Pancreas (tissue), 10 donors: ENCODE measurements around the gene RNF5. TPM values are rescaled to one million over a fixed set of nuclear protein-coding genes. Genes with fewer than 3 reads are reported as not detected.

Experiments
- ATAC-seq, 4 donors: fragments of 200-7000 bp; cut with Tn5 transposase; one replicate each; pipeline versions ENCODE4 v1.8.0 to v1.9.1; 2020; ENCODE audit warnings: mild to moderate bottlenecking in 4 of 4, moderate library complexity in 4 of 4
- DNase-seq, 6 donors: peaks; one replicate each; pipeline ENCODE4 v3.0.0-alpha.2; 2020
- FAIRE-seq: peaks from 2 replicates; lab custom pipeline; 2012; peaks lifted over from hg19 to GRCh38; lab: Jason Lieb, UNC
- H3K27ac ChIP-seq, 4 donors: fragments of 200-600 bp; sonication (generic); 1 replicate in 3 of 4; 2 replicates in 1 of 4; pipeline versions ENCODE4 v1.5.0 to v1.8.0; 2020
- H3K27me3 ChIP-seq, 4 donors: fragments of 200-600 bp; one replicate each; pipeline ENCODE4 v1.8.0; 2021
- H3K36me3 ChIP-seq, 3 donors: fragments of 200-600 bp; sonication (generic) in 1 of 3; one replicate each; pipeline versions ENCODE4 v1.5.0 to v1.8.0; 2020 to 2021
- H3K4me1 ChIP-seq, 3 donors: fragments of 200-600 bp; one replicate each; pipeline ENCODE4 v1.8.0; 2021
- H3K4me3 ChIP-seq, 4 donors: fragments of 200-600 bp; sonication (generic) in 2 of 4; one replicate each; pipeline versions ENCODE4 v1.5.0 to v1.8.0; 2020 to 2021
- H3K9me3 ChIP-seq, 4 donors: fragments of 200-600 bp; one replicate each; pipeline ENCODE4 v1.8.0; 2021
- CTCF ChIP-seq, 4 donors: fragments of 200-600 bp; sonication (generic) in 3 of 4; IDR thresholded peaks; one replicate each; pipeline versions ENCODE4 v1.5.0 to v1.8.0; 2021; ENCODE audit warnings: antibody characterized with exemption in 4 of 4
- WGBS, 2 donors: extraction: QIAGEN DNeasy Blood & Tissue Kit; methylation state at CpG; one replicate each; pipeline ENCODE4 v1.1.7; 2013; 5-methylcytosine and 5-hydroxymethylcytosine counted together
- intact Hi-C, 3 donors: fragments of 100-400 bp; cut with DNase I; formaldehyde crosslinking; loops; one replicate each; pipeline versions ENCODE4 v1.11.1 to v1.14.2; 2022
- polyA plus RNA-seq, 2 donors: library from polyadenylated mRNA; stranded (reverse); fragments of 200-250 nt; gene quantifications; one replicate each; pipeline ENCODE4 v1.2.3, GENCODE V29; 2013
- total RNA-seq, 6 donors: library from RNA; stranded (reverse); fragmentation: NEBNext Ultra II Directional in 4 of 6; extraction: Animal tissue kit (Norgen Biotek cat#: 25700) in 4 of 6; gene quantifications; one replicate each; pipeline versions ENCODE4 v1.2.1 to v1.2.4, GENCODE V29; 2021 to 2023
- donor health status: healthy with polysubstance abuse.
- donor health status: DM: no; HTN: no; CAD: no; lungs with moderate emphysema.
- donor health status: DM: no; HTN: no; CAD: no.
- donor health status: control.
- donor health status: control.
- donor health status: Bipolar disorder and iron deficiency.
- donor health status: DM: yes; HTN: yes; CAD: no.
- donor health status: DM: no; HTN: no; CAD: no.
- donor health status: DM: no; HTN: no; CAD: no.
- donor health status: DM: yes; HTN: yes; CAD: no.

RNF5 gene
- total and polyA plus RNA-seq, 8 donors = 16.1 to 41.4 (median 25.8) TPM

DNA sequence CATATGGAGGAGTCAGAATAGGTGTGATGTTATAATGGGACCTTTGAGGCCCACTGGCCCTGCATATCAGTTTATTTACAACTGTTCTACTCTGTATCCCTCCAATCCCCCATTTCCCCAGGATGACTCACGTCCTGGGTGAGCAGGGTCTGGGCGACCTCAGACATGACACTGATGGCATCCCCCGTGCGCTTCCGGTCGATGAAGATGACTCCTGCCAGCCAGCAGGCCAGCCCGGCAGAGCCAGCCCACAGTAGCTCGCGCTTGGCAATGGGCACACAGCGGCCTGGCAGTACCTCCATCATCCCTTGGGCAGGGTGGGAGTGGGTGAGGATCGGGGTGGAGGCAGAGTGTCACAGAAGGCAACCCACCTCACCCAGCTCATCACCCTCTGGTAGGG, 7.9 kb upstream of the RNF5 start:
- TF ChIP-seq CTCF (IDR thresholded peaks at IDR 0.05) = no peak
- H3K27me3 ChIP-seq = no peaks in the 10 kb centered on the region
- H3K27ac ChIP-seq = no peak overlapping the region
- no peak for FAIRE-seq
- H3K36me3 ChIP-seq = no peaks in the 10 kb centered on the region
- peaks cover 5 to 11% (median 6%) of the 10 kb centered on the region in 3 donors for H3K4me1 ChIP-seq
- intact Hi-C loops = no loop called here
- peak in 1 of 6 donors; percentile 45 for DNase-seq
- H3K4me3 ChIP-seq = no peak overlapping the region
- no peak for ATAC-seq
- no peaks in the 10 kb centered on the region for H3K9me3 ChIP-seq
- WGBS, 2 donors = 96 to 97% methylated on average over 11 of the region's 11 CpGs

DNA sequence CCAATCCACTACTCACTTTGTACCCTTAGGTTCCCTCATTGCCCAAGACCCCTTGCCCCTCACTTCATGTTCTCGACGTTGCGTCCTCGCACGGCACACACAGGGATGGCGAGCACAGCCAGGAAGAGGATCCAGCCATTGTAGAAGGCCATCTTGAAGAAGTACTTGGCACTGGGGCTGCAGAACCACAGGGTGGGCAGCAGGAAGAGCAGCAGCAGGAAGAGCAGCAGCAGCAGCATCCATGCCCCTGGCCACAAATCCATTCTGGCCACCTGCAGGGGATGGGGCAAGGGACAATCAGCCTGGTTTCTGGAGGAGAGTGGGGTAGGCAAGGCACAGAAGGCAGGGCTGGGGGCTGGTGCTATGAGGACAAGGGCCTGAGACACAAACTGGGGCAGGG, 7.0 kb upstream of the RNF5 start:
- no peaks in the 10 kb centered on the region for H3K27me3 ChIP-seq
- H3K4me1 ChIP-seq = peaks cover 5 to 13% (median 9%) of the 10 kb centered on the region in 3 donors
- FAIRE-seq (no peak), ATAC-seq (no peak), DNase-seq (peak in 1 of 6 donors; percentile 27)
- no peaks in the 10 kb centered on the region for H3K9me3 ChIP-seq
- no peak overlapping the region for H3K4me3 ChIP-seq
- TF ChIP-seq CTCF (IDR thresholded peaks at IDR 0.05) = no peak
- intact Hi-C loops = no loop called here
- no peak overlapping the region for H3K27ac ChIP-seq
- 88 to 93% methylated on average over 6 of the region's 6 CpGs for WGBS, 2 donors
- no peaks in the 10 kb centered on the region for H3K36me3 ChIP-seq

GRCh38 chr6:32173051-32173727, 5.0 kb upstream of the RNF5 start:
- Histone ChIP-seq H3K9me3 (no peaks in the 10 kb centered on the region), H3K27ac (no peak overlapping the region), H3K4me3 (no peak overlapping the region), H3K4me1 (peaks cover 16 to 20% (median 19%) of the 10 kb centered on the region in 3 donors), H3K36me3 (no peaks in the 10 kb centered on the region), H3K27me3 (no peaks in the 10 kb centered on the region)
- intact Hi-C loops = no loop called here
- no peak for ATAC-seq
- FAIRE-seq = no peak
- TF ChIP-seq CTCF (IDR thresholded peaks at IDR 0.05) = no peak
- no peak for DNase-seq
- WGBS, 2 donors = 77% methylated on average over 4 of the region's 4 CpGs

DNA sequence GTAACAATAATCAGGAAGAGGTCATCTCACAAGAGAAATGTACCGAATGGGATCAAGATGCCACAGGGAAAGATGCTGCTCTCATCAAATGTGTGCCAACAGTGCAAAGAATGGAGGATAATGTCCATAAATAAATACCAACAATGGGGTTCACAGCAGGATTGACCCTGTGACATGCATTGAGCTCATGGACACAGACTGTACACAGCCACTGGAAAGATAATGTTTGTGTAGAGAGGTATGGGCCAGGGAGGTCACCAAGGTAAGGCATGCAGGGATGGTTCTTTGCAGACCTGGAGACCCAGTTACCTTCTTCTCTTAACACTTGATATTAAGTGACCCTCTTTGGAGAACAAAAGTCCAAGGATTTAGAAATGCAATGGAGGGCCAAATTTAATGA, 3.8 kb upstream of the RNF5 start:
- Histone ChIP-seq H3K9me3 (no peaks in the 10 kb centered on the region), H3K4me3 (no peak overlapping the region), H3K36me3 (no peaks in the 10 kb centered on the region), H3K27me3 (no peaks in the 10 kb centered on the region), H3K27ac (no peak overlapping the region), H3K4me1 (peaks cover 16 to 25% (median 23%) of the 10 kb centered on the region in 3 donors)
- ATAC-seq (no peak), FAIRE-seq (no peak), DNase-seq (no peak)
- TF ChIP-seq CTCF (IDR thresholded peaks at IDR 0.05) = no peak
- intact Hi-C loops = no loop called here
- WGBS, 2 donors = 78 to 85% methylated on average over 1 of the region's 1 CpG

GRCh38 chr6:32175322-32175710, 2.9 kb upstream of the RNF5 start:
- peaks cover 20 to 31% (median 24%) of the 10 kb centered on the region in 3 donors for H3K4me1 ChIP-seq
- intact Hi-C loops = no loop called here
- FAIRE-seq = no peak

More at GRCh38 chr6:32175322-32175710, 2.9 kb upstream of the RNF5 start:
- Histone ChIP-seq H3K36me3 (no peaks in the 10 kb centered on the region), H3K9me3 (no peaks in the 10 kb centered on the region), H3K27ac (peak overlapping the region in 1 of 4 donors; percentile 20), H3K4me3 (peak overlapping the region in 3 of 4 donors; percentile 73 to 88 (median 75)), H3K27me3 (no peaks in the 10 kb centered on the region)
- WGBS, 2 donors = 7 to 17% methylated on average over 2 of the region's 2 CpGs
- DNase-seq = no peak
- ATAC-seq = no peak
- no peak for TF ChIP-seq CTCF (IDR thresholded peaks at IDR 0.05)
